C4-2B (cell line): ENCODE results near the gene OR10J5.
"Not testable (repeated sequence)": the region's sequence is repeated elsewhere in the genome, so short reads cannot be mapped to it uniquely, and the experiment has no call there.

Experiments
- H3K27ac ChIP-seq: fragments of 450-650 bp; 2 replicates; pipeline ENCODE4 v1.5.1; 2017
- CTCF ChIP-seq: fragments of 450-650 bp; conservative IDR thresholded peaks from 2 replicates; pipeline ENCODE4 v1.5.1; 2017; ENCODE audit warnings: mild to moderate bottlenecking
- ZFX ChIP-seq: fragments of 450-650 bp; IDR thresholded peaks from 2 replicates; pipeline ENCODE4 v1.6.1; 2017

The OR10J5 gene

GRCh38 chr1:159556931-159557369, 21.1 kb upstream of the OR10J5 start:
- TF ChIP-seq CTCF, result no peak
- TF ChIP-seq ZFX, result no peak
- H3K27ac ChIP-seq, result no peak overlapping the region

- TF ChIP-seq CTCF (no peak), ZFX (no peak)
Measured at GRCh38 chr1:159554696-159555095, 18.9 kb upstream of the OR10J5 start.

GRCh38 chr1:159554261-159554660, 18.5 kb upstream of the OR10J5 start:
- TF ChIP-seq CTCF, result no peak
- no peak for TF ChIP-seq ZFX
- no peak overlapping the region for H3K27ac ChIP-seq

More at GRCh38 chr1:159554696-159555095, 18.9 kb upstream of the OR10J5 start:
- H3K27ac ChIP-seq, result no peak overlapping the region

- H3K27ac ChIP-seq, result no peak overlapping the region
- TF ChIP-seq CTCF, result no peak
- TF ChIP-seq ZFX, result no peak
Measured at GRCh38 chr1:159548126-159548525, 12.3 kb upstream of the OR10J5 start.

GRCh38 chr1:159532922-159533321, 2.9 kb downstream of the OR10J5 start:
- H3K27ac ChIP-seq, result no peak overlapping the region
- TF ChIP-seq ZFX (no peak), CTCF (no peak)

GRCh38 chr1:159524792-159525191, 11.0 kb downstream of the OR10J5 start:
- not testable (repeated sequence) for H3K27ac ChIP-seq

GRCh38 chr1:159510229-159510541, 25.6 kb downstream of the OR10J5 start:
- no peak overlapping the region for H3K27ac ChIP-seq
- no peak for TF ChIP-seq CTCF
- no peak for TF ChIP-seq ZFX

GRCh38 chr1:159509440-159510228, 26.2 kb downstream of the OR10J5 start:
- H3K27ac ChIP-seq, result no peak overlapping the region
- no peak for TF ChIP-seq ZFX
- TF ChIP-seq CTCF, result no peak
